OCI-LY7 (cell line): ENCODE data around the gene LDLRAD4. TPM values are rescaled to one million over a fixed set of nuclear protein-coding genes. Genes with fewer than 3 reads are reported as not detected.

Experiments used
- BruUV-seq: library from RNA; stranded (reverse); fragments of 400-500 nt; replicated peaks from 2 replicates; lab custom pipeline; 2021; lab: Mats Ljungman, UMichigan
- CTCF ChIA-PET: fragments of 300-600 bp; sonication (Branson Sonifier 250); formaldehyde crosslinking; loops from one replicate; lab custom pipeline; 2022; ENCODE audit warnings: antibody characterized with exemption; ENCODE audit not compliant: unreplicated experiment; lab: Charles Lee
- POLR2A ChIA-PET: fragments of 300-600 bp; sonication (Branson Sonifier 250); formaldehyde crosslinking; loops from one replicate; lab custom pipeline; 2022; ENCODE audit warnings: antibody characterized with exemption; lab: Charles Lee
- DNase-seq: peaks from one replicate; pipeline ENCODE4 v3.0.0-alpha.2; 2015; ENCODE audit warnings: low spot score
- H2AFZ ChIP-seq: fragments of 200-600 bp; sonication (generic), shearing (Covaris generic); 2 replicates; pipeline ENCODE4 v1.6.1; 2014; ENCODE audit warnings: mild to moderate bottlenecking, antibody characterized with exemption, low read length, moderate library complexity
- H3K27ac ChIP-seq: fragments of 200-600 bp; sonication (generic); 2 replicates; pipeline ENCODE4 v1.5.1; 2014; ENCODE audit warnings: mixed run types, low read depth, mild to moderate bottlenecking, moderate library complexity, low read length, inconsistent platforms; ENCODE audit not compliant: poor library complexity, severe bottlenecking
- H3K36me3 ChIP-seq: fragments of 200-600 bp; sonication (generic); 2 replicates; pipeline ENCODE4 v1.6.1; 2014; ENCODE audit warnings: mild to moderate bottlenecking, antibody characterized with exemption, low read length, moderate library complexity, mixed read lengths; ENCODE audit not compliant: insufficient read depth
- H3K4me1 ChIP-seq: fragments of 200-600 bp; sonication (generic); 2 replicates; pipeline ENCODE4 v1.5.1; 2014; ENCODE audit warnings: mild to moderate bottlenecking, low read length; ENCODE audit not compliant: insufficient read depth, poor library complexity, severe bottlenecking
- H3K4me2 ChIP-seq: fragments of 200-600 bp; sonication (generic); 2 replicates; pipeline ENCODE4 v1.6.1; 2014; ENCODE audit warnings: mild to moderate bottlenecking, low read length
- H3K4me3 ChIP-seq: fragments of 200-600 bp; sonication (generic); 2 replicates; pipeline ENCODE4 v1.5.1; 2014; ENCODE audit warnings: mild to moderate bottlenecking, low read depth, low read length; ENCODE audit not compliant: poor library complexity, severe bottlenecking
- H3K79me2 ChIP-seq: fragments of 200-600 bp; sonication (generic); 2 replicates; pipeline ENCODE4 v1.6.1; 2016; ENCODE audit warnings: low read depth, mild to moderate bottlenecking, low read length, moderate library complexity, mixed read lengths; ENCODE audit not compliant: insufficient read depth
- H3K9me2 ChIP-seq: fragments of 200-600 bp; sonication (generic); 2 replicates; pipeline ENCODE4 v1.6.1; 2016; ENCODE audit warnings: mild to moderate bottlenecking, low read length, mixed read lengths; ENCODE audit not compliant: insufficient read depth
- H3K9me3 ChIP-seq: fragments of 200-600 bp; sonication (generic); 2 replicates; pipeline ENCODE4 v1.6.1; 2014; ENCODE audit warnings: mild to moderate bottlenecking, mixed run types, low read length, mixed read lengths
- H4K20me1 ChIP-seq: fragments of 200-600 bp; sonication (generic); 2 replicates; pipeline ENCODE4 v1.6.1; 2014; ENCODE audit warnings: mild to moderate bottlenecking, antibody characterized with exemption, low read length, moderate library complexity, mixed read lengths; ENCODE audit not compliant: insufficient read depth
- EZH2phosphoT487 ChIP-seq: fragments of 200-600 bp; sonication (generic); IDR thresholded peaks from 2 replicates; pipeline ENCODE4 v1.6.1; 2018; ENCODE audit warnings: low read depth, borderline replicate concordance, mild to moderate bottlenecking, mixed run types, antibody characterized with exemption, low read length, moderate library complexity, mixed read lengths
- intact Hi-C: fragments of 100-400 bp; cut with micrococcal nuclease; formaldehyde crosslinking; loops from one replicate; pipeline ENCODE4 v1.10.0; 2022; ENCODE audit not compliant: unreplicated experiment
- total RNA-seq, 2 experiments: library from RNA; depleted of rRNA in 1 of 2; stranded (reverse); fragments of >200 nt in 1 of 2; shearing (Covaris generic) in 1 of 2; gene quantifications; 2 replicates each; pipeline ENCODE4 v1.2.3, GENCODE V29; 2014 to 2022
- TF ChIP-seq, protein P1 (sequence below): fragments of 200-600 bp; sonication (generic); conservative IDR thresholded peaks from 2 replicates; pipeline ENCODE4 v1.5.1; 2014; ENCODE audit warnings: mild to moderate bottlenecking, antibody characterized with exemption, low read length, moderate library complexity, mixed read lengths

Gene LDLRAD4
- total RNA-seq, 2 experiments from 2014 or later: 26.2 to 43.8 TPM

DNA sequence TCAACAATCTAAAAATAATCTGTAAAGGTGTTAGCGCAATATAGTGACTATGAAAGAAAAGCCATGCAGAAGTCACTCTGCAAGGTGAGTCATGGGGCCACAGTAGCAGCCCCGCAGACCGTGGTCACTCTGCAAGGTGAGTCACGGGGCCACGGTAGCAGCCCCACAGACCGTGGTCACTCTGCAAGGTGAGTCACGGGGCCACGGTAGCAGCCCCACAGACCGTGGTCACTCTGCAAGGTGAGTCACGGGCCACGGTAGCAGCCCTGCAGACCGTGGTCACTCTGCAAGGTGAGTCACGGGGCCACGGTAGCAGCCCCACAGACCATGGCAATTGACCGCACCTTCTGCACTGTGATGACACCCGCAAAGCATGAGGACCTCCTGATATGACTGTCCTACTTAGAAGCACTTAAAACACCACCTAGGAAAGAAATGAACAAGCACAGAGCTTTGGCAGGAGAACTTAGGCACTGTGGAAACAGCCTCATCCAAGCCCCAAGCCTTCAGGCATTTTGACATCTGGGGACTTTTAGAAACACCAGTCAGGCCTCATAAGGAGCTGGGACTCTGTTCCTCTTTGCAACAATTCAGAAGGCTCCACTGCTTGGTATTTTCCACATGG is 70.1 kb downstream of the LDLRAD4 start:
- TF ChIP-seq, protein P1, sequence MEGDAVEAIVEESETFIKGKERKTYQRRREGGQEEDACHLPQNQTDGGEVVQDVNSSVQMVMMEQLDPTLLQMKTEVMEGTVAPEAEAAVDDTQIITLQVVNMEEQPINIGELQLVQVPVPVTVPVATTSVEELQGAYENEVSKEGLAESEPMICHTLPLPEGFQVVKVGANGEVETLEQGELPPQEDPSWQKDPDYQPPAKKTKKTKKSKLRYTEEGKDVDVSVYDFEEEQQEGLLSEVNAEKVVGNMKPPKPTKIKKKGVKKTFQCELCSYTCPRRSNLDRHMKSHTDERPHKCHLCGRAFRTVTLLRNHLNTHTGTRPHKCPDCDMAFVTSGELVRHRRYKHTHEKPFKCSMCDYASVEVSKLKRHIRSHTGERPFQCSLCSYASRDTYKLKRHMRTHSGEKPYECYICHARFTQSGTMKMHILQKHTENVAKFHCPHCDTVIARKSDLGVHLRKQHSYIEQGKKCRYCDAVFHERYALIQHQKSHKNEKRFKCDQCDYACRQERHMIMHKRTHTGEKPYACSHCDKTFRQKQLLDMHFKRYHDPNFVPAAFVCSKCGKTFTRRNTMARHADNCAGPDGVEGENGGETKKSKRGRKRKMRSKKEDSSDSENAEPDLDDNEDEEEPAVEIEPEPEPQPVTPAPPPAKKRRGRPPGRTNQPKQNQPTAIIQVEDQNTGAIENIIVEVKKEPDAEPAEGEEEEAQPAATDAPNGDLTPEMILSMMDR: no peak
- TF ChIP-seq EZH2phosphoT487: no peak
- no TSS peak for BruUV-seq
- H3K9me3 ChIP-seq: no peaks in the 10 kb centered on the region

DNA sequence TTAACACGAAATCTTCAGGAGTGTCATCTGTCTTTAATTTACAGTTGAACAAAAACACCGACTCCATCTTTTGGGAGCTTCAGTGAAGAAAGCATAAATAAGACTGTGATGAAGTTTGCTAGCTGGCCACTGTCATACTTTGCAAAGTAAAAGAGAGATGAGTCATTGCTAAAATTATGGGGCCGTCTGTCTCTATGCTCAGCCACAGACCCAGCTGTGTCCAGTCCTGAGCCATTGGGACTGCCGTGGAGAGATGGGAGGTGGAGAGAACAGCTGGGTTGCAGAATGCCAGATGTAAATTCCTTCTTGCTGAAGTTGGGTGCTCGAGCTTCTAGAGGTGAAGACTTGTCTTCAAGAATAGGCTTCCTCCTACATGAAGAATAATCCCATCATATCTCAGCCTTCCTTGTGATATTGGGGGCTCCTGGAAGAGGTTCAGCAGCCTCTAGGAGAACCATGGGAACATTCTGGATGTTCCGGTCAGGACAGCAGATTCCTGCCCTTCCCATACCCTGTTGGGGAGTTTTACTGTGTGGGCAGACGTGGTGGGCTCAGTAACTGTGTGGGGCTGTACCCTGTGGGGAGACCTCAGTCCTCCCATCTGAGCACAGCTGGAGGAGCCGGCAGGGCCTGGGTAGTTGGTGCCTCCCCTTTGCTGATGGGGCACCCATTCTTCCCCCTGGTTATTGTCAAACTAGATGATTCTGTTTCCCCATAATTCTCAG is 71.1 kb downstream of the LDLRAD4 start:
- H3K79me2 ChIP-seq: no peaks in the 10 kb centered on the region
- ChIA-PET CTCF (no interaction called here), POLR2A (no interaction called here)
- H3K4me1 ChIP-seq: no peaks in the 10 kb centered on the region
- DNase-seq: no peak
- intact Hi-C loops: no loop called here
- no peak overlapping the region for H2AFZ ChIP-seq
- H3K27ac ChIP-seq: no peak overlapping the region
- TF ChIP-seq, protein P1: no peak
- TF ChIP-seq EZH2phosphoT487: no peak
- H3K4me2 ChIP-seq: no peak overlapping the region
- no peaks in the 10 kb centered on the region for H3K36me3 ChIP-seq
- H3K9me3 ChIP-seq: no peaks in the 10 kb centered on the region
- H3K9me2 ChIP-seq: no peaks in the 10 kb centered on the region
- no TSS peak for BruUV-seq
- H4K20me1 ChIP-seq: no peaks in the 10 kb centered on the region
- no peak overlapping the region for H3K4me3 ChIP-seq

More for the DNA sequence above, 70.1 kb downstream of the LDLRAD4 start:
- Histone ChIP-seq H3K4me3 (no peak overlapping the region), H4K20me1 (no peaks in the 10 kb centered on the region), H3K4me1 (no peaks in the 10 kb centered on the region), H3K9me2 (no peaks in the 10 kb centered on the region), H2AFZ (no peak overlapping the region), H3K36me3 (no peaks in the 10 kb centered on the region), H3K27ac (no peak overlapping the region), H3K4me2 (no peak overlapping the region), H3K79me2 (no peaks in the 10 kb centered on the region)
- intact Hi-C loops: no loop called here
- POLR2A ChIA-PET: no interaction called here
- CTCF ChIA-PET: no interaction called here
- no peak for DNase-seq

DNA sequence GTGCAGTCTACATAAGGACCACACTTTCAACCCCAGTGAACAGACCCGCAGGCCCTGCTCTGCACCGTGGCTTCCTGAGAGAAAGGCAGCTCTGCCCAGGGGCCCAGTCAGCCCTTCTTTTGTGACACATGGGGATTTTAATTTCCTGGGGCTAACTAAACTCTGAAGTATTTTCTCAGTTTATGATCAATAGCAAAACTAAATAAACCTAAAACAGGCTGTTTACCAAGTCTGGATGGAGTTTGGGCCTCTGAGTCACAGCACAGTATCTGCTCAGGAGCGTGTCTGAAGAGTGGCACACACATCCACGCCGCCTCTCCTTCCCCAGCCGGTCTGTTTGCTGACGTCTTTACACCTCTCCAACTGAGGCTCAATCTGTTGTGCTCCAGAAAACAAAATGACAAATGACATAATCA is 72.3 kb downstream of the LDLRAD4 start:
- no TSS peak for BruUV-seq
- Histone ChIP-seq H3K4me3 (no peak overlapping the region), H2AFZ (no peak overlapping the region), H3K9me3 (no peaks in the 10 kb centered on the region), H3K4me2 (no peak overlapping the region), H3K27ac (no peak overlapping the region), H3K9me2 (no peaks in the 10 kb centered on the region), H3K79me2 (no peaks in the 10 kb centered on the region), H4K20me1 (no peaks in the 10 kb centered on the region), H3K36me3 (no peaks in the 10 kb centered on the region), H3K4me1 (no peaks in the 10 kb centered on the region)
- ChIA-PET POLR2A (no interaction called here), CTCF (no interaction called here)
- DNase-seq: no peak
- intact Hi-C loops: no loop called here
- TF ChIP-seq, protein P1: no peak
- no peak for TF ChIP-seq EZH2phosphoT487
